Astrocyte of the cerebellum (primary cell): ENCODE data around the gene HEATR3.
"Not testable (repeated sequence)": the region's sequence is repeated elsewhere in the genome, so short reads cannot be mapped to it uniquely, and the experiment has no call there.

ENCODE experiments used
- DNase-seq: peaks from one replicate; pipeline ENCODE4 v3.0.0-alpha.2; 2011; ENCODE audit warnings: low read depth
- H3K4me3 ChIP-seq: 2 replicates; pipeline ENCODE4 v1.5.1; 2011; ENCODE audit warnings: mild to moderate bottlenecking, low read depth, low read length, moderate library complexity
- in situ Hi-C: cut with HindIII; loops from 2 replicates; pipeline ENCODE4 v1.10.0; 2017; ENCODE audit warnings: low sequenced_read_pairs
- TF ChIP-seq, protein P1 (sequence below): IDR thresholded peaks from 2 replicates; pipeline ENCODE4 v1.5.1; 2012; ENCODE audit warnings: low read length, low read depth, moderate library complexity, mild to moderate bottlenecking; ENCODE audit errors: missing control alignments

HEATR3 gene

DNA sequence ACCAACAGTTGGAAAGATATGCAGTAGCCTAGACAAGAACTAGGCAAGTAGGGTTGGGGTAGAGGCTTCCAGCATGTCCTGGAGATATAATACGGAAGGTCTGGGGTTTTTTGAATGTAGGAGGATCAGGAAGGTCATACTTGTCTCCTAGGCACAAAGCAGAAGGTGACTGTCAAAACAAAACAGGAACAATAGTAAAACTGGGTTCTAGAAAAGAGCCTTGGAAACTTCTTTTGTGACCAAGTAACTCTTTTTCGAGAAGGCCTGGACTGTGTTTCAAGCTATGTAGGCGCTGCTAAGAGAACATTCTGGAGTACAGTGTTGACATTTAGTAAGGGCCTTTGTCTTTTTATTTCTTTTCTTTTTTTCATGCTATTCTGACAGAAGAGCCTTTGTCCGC lies 60.4 kb downstream of the HEATR3 start:
- DNase-seq: no peak
- in situ Hi-C loops: no loop called here
- no peak overlapping the region for H3K4me3 ChIP-seq
- TF ChIP-seq, protein P1, sequence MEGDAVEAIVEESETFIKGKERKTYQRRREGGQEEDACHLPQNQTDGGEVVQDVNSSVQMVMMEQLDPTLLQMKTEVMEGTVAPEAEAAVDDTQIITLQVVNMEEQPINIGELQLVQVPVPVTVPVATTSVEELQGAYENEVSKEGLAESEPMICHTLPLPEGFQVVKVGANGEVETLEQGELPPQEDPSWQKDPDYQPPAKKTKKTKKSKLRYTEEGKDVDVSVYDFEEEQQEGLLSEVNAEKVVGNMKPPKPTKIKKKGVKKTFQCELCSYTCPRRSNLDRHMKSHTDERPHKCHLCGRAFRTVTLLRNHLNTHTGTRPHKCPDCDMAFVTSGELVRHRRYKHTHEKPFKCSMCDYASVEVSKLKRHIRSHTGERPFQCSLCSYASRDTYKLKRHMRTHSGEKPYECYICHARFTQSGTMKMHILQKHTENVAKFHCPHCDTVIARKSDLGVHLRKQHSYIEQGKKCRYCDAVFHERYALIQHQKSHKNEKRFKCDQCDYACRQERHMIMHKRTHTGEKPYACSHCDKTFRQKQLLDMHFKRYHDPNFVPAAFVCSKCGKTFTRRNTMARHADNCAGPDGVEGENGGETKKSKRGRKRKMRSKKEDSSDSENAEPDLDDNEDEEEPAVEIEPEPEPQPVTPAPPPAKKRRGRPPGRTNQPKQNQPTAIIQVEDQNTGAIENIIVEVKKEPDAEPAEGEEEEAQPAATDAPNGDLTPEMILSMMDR: no peak

DNA sequence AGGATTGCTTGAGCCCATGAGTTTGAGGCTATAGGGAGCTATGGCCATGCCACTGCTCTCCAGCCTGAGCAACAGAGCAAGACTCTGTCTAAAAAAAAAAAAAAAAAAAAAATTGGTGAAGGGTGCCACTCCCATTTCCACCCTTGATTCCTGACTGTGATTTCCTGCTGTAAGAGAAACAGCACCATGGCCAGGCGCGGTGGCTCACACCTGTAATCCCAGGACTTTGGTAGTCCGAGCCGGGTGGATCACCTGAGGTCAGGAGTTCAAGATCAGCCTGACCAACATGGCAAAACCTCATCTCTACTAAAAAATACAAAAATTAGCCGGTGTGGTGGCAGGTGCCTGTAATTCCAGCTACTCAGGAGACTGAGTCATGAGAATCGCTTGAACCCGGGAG lies 66.8 kb downstream of the HEATR3 start:
- H3K4me3 ChIP-seq, in situ Hi-C loops, DNase-seq: not testable (repeated sequence)

DNA sequence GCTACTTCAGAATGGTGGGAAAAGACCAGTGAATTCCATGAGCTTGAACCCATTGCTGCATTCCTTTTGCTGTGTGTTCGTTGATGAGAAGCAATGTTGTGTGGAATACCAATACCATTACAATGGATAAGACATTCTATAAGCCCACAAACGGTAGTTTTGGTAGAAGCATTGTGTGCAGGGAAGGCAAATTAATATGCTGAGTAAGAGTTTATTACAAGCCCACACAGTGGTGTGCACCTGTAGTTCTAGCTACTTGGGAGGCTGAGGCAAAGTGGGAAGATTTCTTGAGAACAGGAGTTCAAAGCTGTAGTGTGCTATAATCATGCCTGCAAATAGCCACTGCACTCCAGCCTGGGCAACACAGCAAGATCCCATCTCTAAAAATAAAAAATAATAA lies 67.4 kb downstream of the HEATR3 start:
- H3K4me3 ChIP-seq: no peak overlapping the region
- TF ChIP-seq, protein P1: no peak
- no peak for DNase-seq
- in situ Hi-C loops: no loop called here

DNA sequence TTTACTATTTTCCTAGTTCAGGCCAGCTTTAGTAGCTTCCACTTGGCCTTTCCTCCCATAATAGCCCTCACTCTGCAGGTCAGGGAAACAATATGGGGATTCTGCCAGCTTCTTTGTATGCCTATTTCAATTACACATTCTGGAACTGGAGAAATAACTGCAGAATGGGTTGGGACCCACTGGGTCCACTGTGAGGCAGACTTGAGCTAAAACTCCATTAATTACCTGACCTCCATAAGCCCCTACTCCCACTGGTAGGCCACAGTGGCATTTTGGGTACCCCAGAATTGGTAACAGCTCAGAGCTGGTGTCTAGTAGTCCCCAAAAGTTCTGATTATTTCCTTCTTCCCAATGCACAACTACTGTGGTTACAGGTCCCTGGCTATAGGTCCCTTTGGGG lies 70.6 kb downstream of the HEATR3 start:
- in situ Hi-C loops: no loop called here
- TF ChIP-seq, protein P1: no peak
- DNase-seq: no peak
- no peak overlapping the region for H3K4me3 ChIP-seq

DNA sequence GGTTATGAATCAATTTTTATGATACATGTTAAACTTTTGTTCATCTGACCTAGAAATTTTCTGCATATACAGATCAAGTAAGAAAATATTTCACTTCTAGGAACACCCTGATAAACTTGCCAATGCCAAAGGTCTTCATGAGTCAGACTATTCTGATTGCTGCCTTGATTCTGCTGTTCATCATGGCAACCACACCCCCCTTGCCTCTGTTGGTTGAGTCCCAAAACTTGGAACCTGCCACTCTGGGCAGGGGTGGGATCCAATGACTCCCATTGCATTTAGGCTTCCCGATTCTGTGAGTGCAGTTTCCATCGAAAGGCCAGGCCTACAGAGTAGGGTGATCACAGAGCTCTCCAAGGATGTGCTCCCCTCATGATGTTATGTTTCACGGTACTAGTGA lies 71.5 kb downstream of the HEATR3 start:
- DNase-seq: no peak
- H3K4me3 ChIP-seq: no peak overlapping the region
- TF ChIP-seq, protein P1: no peak
- in situ Hi-C loops: no loop called here

DNA sequence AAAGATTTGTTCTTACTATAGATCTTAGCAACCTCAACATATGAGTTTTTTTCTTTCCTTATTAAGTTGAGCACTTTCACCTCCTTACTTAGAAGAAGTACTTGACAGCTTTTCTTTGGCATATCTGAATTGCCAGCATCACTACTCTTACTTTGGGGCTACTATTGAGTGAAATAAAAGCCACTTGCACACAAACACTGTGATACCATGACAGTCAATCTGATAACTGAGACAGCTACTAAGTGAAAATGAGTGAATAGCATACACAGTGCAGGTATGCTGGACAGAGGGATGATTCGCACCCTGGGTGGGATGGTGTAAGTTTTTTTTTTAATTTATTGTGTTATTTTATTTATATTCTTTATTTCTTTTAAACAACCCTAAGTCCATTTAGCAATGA lies 73.8 kb downstream of the HEATR3 start:
- DNase-seq: no peak
- in situ Hi-C loops: no loop called here
- TF ChIP-seq, protein P1: no peak
- H3K4me3 ChIP-seq: no peak overlapping the region

DNA sequence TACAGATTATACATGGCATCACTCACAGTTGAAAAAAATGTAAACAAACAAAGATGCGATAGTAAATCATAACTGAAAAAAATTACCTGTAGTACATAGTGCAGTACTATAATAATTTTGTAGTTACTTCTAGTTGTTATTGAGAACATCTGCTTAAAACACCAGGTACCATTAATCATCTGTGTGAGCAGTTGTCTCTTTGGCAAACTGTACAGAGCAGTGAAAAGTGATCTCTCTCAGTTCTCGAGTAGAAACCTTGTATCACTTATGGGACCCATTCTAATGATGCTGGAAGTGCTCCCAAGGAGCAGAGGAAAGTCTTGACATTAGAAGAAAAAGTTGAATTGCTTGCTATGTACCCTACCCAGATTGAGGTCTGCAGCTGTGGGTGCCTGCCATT lies 78.4 kb downstream of the HEATR3 start:
- DNase-seq: no peak
- no peak overlapping the region for H3K4me3 ChIP-seq
- in situ Hi-C loops: no loop called here
- TF ChIP-seq, protein P1: no peak
